ENCODE results near the gene CREB3L4.
A peak's percentile ranks its signal among the peaks of the same experiment; 100 is the strongest.
"Not testable (repeated sequence)": the region's sequence is repeated elsewhere in the genome, so short reads cannot be mapped to it uniquely, and the experiment has no call there.

Gene CREB3L4

GRCh38 chr1:153987621-153988020 lies 19.9 kb downstream of the CREB3L4 start:
- DNase-seq = no peak

DNA sequence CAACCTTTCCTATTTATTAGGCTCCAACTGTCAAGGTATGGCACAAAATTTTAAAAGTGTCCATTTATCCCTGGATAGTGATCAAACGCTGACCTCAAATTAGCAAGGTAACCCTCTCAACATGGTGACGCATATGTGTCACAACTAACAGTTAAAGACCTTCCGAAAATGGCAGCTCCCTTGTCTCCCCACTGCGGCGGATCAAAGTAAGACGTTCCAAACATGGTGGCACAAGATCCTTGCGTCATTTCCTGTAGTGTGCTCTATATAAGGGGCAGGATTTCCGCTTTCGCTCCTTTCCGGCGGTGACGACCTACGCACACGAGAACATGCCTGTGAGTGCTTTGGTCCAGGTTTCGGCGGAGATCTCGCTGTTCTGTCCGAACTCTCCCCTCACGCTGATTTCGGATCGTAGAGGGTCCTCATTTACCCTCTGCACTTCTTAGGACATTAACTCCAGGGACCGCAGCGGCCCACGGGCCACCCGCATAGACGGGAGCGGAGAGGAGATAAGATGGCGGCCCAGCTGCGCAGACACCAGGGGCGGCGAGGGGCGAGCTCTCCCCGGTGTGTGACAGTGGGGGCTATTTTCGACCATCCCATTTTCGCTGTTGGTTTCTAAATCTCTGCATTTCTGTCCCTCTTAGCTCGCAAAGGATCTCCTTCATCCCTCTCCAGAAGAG lies 22.9 kb downstream of the CREB3L4 start, which contains the start of gene RPS27:
Gene RPS27 (plus strand): TSS at position 295 of the 683 bp plus-strand sequence. CDS start 35 bp downstream, at position 330.
- peak; percentile 89 for DNase-seq

- DNase-seq = no peak
Measured at GRCh38 chr1:153991151-153991630, 23.5 kb downstream of the CREB3L4 start.

DNA sequence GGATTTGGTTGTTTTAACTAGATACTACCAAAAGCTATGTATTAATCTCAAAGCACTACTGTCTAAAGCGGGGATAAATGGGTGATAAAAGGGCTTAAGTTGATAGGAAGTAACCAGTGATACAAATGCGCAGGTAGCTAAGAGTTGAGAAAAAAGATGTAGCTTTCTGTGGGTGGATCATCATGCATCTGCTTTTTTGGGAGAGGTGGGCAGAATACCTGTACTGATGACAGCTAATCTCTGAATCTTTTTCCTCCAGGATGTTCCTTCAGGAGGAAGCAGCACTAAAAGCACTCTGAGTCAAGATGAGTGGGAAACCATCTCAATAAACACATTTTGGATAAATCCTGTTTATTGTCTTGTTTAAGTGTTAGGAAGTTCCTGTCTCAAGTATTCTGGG lies 24.1 kb downstream of the CREB3L4 start:
- DNase-seq = no peak

- no peak for DNase-seq
Measured at GRCh38 chr1:153995202-153995601, 27.5 kb downstream of the CREB3L4 start.

DNA sequence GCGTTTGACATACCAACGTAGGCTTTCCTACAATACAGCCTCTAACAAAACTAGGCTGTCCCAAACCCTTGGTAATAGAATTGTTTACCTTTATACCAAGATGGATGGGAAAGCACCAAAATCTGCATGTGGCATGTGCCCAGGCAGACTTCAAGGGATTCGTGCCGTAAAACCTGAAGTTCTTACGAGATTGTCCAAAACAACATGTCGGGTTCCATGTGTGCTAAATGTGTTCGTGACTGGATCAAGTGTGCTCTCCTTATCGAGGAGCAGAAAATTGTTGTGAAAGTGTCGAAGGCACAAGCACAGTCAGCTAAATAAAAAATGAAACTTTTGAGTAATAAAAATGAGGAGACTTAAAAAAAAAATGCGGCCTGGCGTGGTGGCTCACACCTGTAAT lies 27.9 kb downstream of the CREB3L4 start:
- no peak for DNase-seq

- DNase-seq = not testable (repeated sequence)
Measured at GRCh38 chr1:153996882-153997281, 29.2 kb downstream of the CREB3L4 start.

DNA sequence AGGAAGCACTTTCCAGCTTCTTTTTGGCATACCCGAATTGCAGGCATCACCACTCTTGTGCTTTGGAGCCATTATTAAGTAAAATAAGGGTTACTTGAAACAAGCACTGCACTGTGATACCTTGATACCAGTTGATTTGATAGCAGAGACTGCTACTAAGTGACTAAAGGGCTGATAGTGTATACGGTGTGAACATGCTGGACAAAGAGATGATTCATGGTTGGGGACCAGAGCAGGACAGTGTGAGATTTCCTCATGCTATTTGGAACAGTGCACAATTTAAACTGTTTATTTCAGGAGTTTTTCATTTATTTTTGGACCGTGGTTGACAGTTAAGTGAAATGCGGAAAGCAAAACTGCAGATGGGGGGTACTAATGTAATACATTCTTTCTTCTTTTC lies 32.7 kb downstream of the CREB3L4 start:
- DNase-seq = no peak

DNA sequence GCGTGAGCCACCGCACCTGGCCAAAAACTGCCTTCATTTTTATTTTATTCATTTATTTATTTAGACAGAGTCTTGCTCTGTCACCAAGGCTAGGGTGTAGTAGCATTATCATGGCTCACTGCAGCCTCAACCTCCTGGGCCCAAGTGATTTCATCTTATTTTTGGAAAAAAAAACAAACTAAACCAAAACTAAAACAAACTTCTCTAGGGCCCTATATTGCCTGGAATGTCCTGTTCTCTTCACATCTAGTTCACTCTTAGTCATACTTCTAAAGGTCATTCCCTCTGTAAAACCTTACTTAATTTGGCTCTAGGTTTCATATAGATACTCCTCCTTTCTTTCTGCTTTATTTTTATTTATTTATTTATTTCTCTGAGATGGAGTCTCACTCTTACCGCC lies 38.4 kb downstream of the CREB3L4 start:
- no peak for DNase-seq

- DNase-seq = no peak
Measured at GRCh38 chr1:154012129-154012528, 44.4 kb downstream of the CREB3L4 start.

DNA sequence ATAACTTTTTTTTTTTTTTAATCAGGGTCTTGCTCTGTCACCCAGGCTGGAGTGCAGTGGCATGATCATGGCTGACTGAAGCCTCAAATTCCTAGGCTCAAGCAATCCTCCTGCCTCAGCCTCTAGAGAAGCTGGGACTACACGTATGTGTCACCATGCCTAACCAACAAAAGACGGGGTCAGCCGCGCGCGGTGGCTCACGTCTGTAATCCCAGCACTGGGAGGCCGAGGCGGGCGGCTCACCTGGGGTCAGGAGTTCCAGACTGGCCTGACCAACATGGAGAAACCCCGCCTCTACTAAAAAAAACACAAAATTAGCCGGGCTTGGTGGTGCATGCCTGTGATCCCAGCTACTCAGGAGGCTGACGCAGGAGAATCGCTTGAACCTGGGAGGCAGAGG lies 44.8 kb downstream of the CREB3L4 start:
- not testable (repeated sequence) for DNase-seq

- no peak for DNase-seq
Measured at GRCh38 chr1:154014154-154014907, 46.6 kb downstream of the CREB3L4 start.

- no peak for DNase-seq
Measured at GRCh38 chr1:154019269-154019668, 51.6 kb downstream of the CREB3L4 start.

GRCh38 chr1:154019940-154020339 lies 52.2 kb downstream of the CREB3L4 start:
- no peak for DNase-seq
